ENCODE measurements around the gene OR2AJ1. TPM values are rescaled to one million over a fixed set of nuclear protein-coding genes. Genes with fewer than 3 reads are reported as not detected.

Gene OR2AJ1
- total RNA-seq, 1 donor from 2014 or later = not detected

GRCh38 chr1:247904122-247904521, 20.6 kb upstream of the OR2AJ1 start:
- DNase-seq (ENCODE audit: low spot score in 2 of 2, unreplicated experiment in 2 of 2) = no peak
- Mint-ChIP-seq H3K36me3 (peaks cover 2% of the 10 kb centered on the region), H3K4me1 (no peaks in the 10 kb centered on the region), H3K27me3 (ENCODE audit: low read depth) (no peaks in the 10 kb centered on the region), H3K9me3 (peaks cover 49% of the 10 kb centered on the region), H3K4me3 (no peak overlapping the region), H3K27ac (no peak overlapping the region)
- TF ChIP-seq, protein P1, sequence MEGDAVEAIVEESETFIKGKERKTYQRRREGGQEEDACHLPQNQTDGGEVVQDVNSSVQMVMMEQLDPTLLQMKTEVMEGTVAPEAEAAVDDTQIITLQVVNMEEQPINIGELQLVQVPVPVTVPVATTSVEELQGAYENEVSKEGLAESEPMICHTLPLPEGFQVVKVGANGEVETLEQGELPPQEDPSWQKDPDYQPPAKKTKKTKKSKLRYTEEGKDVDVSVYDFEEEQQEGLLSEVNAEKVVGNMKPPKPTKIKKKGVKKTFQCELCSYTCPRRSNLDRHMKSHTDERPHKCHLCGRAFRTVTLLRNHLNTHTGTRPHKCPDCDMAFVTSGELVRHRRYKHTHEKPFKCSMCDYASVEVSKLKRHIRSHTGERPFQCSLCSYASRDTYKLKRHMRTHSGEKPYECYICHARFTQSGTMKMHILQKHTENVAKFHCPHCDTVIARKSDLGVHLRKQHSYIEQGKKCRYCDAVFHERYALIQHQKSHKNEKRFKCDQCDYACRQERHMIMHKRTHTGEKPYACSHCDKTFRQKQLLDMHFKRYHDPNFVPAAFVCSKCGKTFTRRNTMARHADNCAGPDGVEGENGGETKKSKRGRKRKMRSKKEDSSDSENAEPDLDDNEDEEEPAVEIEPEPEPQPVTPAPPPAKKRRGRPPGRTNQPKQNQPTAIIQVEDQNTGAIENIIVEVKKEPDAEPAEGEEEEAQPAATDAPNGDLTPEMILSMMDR (IDR thresholded peaks at IDR 0.05; ENCODE audit: unreplicated experiment) = no peak

- H3K36me3 Mint-ChIP-seq = peaks cover 2% of the 10 kb centered on the region
- peaks cover 47% of the 10 kb centered on the region for H3K9me3 Mint-ChIP-seq
- H3K27ac Mint-ChIP-seq = no peak overlapping the region
- TF ChIP-seq, protein P1 (IDR thresholded peaks at IDR 0.05; ENCODE audit: unreplicated experiment) = no peak
- H3K27me3 Mint-ChIP-seq (ENCODE audit: low read depth) = no peaks in the 10 kb centered on the region
- H3K4me1 Mint-ChIP-seq = no peaks in the 10 kb centered on the region
- no peak overlapping the region for H3K4me3 Mint-ChIP-seq
- no peak for DNase-seq (ENCODE audit: low spot score in 2 of 2, unreplicated experiment in 2 of 2)
Observed at GRCh38 chr1:247905181-247905580, 19.5 kb upstream of the OR2AJ1 start.

- Mint-ChIP-seq H3K36me3 (peaks cover 2% of the 10 kb centered on the region), H3K4me3 (no peak overlapping the region), H3K9me3 (peaks cover 55% of the 10 kb centered on the region), H3K4me1 (no peaks in the 10 kb centered on the region), H3K27ac (peak overlapping the region; percentile 40), H3K27me3 (ENCODE audit: low read depth) (no peaks in the 10 kb centered on the region)
- TF ChIP-seq, protein P1 (IDR thresholded peaks at IDR 0.05; ENCODE audit: unreplicated experiment) = no peak
- DNase-seq (ENCODE audit: low spot score in 2 of 2, unreplicated experiment in 2 of 2) = no peak
Observed at GRCh38 chr1:247905910-247906503, 18.7 kb upstream of the OR2AJ1 start.

DNA sequence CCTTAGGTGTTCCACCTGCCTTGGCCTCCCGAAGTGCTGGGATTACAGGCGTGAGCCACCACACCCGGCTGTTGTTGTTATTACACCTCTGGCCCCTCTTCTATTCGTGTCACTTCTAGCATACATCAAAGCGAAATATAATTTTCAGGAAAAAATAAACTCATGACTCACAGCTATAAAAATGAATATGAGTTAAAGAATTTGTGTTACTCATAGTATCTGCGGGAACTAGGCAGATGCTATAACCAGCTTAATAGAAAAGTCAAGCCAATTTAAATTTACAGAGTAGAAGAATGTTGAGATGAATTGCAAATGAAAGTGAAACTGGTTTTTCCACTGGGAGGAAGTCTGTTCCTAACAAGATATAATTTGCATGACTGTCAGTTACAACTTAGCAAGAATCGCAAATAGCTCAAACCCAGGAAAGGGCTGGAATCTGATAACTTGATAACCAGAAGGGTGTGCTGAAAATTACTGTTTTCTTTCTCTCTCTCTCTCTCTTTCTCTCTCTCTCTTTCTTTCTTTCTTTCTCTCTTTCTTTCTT, 18.1 kb upstream of the OR2AJ1 start:
- Mint-ChIP-seq H3K36me3 (peaks cover 2% of the 10 kb centered on the region), H3K9me3 (peaks cover 61% of the 10 kb centered on the region), H3K27me3 (ENCODE audit: low read depth) (no peaks in the 10 kb centered on the region), H3K4me1 (no peaks in the 10 kb centered on the region), H3K27ac (peak overlapping the region; percentile 40), H3K4me3 (no peak overlapping the region)
- TF ChIP-seq, protein P1 (IDR thresholded peaks at IDR 0.05; ENCODE audit: unreplicated experiment) = no peak
- no peak for DNase-seq (ENCODE audit: low spot score in 2 of 2, unreplicated experiment in 2 of 2)

GRCh38 chr1:247908766-247909165, 15.9 kb upstream of the OR2AJ1 start:
- Mint-ChIP-seq H3K4me1 (no peaks in the 10 kb centered on the region), H3K9me3 (peaks cover 65% of the 10 kb centered on the region), H3K4me3 (no peak overlapping the region), H3K27ac (no peak overlapping the region), H3K36me3 (peaks cover 2% of the 10 kb centered on the region), H3K27me3 (ENCODE audit: low read depth) (no peaks in the 10 kb centered on the region)
- DNase-seq (ENCODE audit: low spot score in 2 of 2, unreplicated experiment in 2 of 2) = no peak
- TF ChIP-seq, protein P1 (IDR thresholded peaks at IDR 0.05; ENCODE audit: unreplicated experiment) = no peak

Data from mesothelial cell of epicardium (in vitro differentiated cells).